ENCODE measurements around the gene AGMAT.

Gene AGMAT

GRCh38 chr1:15577691-15578090 lies 7.2 kb downstream of the AGMAT start:
- no peak overlapping the region for H3K27ac ChIP-seq (ENCODE audit: low read depth, low read length, poor library complexity, severe bottlenecking)
- H3K4me3 ChIP-seq (ENCODE audit: low read depth, low read length, poor library complexity, severe bottlenecking), result no peak overlapping the region
- no peaks in the 10 kb centered on the region for H3F3A ChIP-seq (ENCODE audit: insufficient read depth, low read length)
- H3K4me2 ChIP-seq (ENCODE audit: low read length), result no peak overlapping the region
- peaks cover 19% of the 10 kb centered on the region for H3K4me1 ChIP-seq (ENCODE audit: insufficient read depth, low read length, severe bottlenecking)
- H3K9me3 ChIP-seq (ENCODE audit: low read length), result no peaks in the 10 kb centered on the region
- H3K9me2 ChIP-seq (ENCODE audit: low read depth, low read length), result no peaks in the 10 kb centered on the region
- H3K79me2 ChIP-seq (ENCODE audit: insufficient read depth, low read length), result no peaks in the 10 kb centered on the region
- TF ChIP-seq EZH2 (IDR thresholded peaks at IDR 0.05; ENCODE audit: borderline replicate concordance, low read length) (no peak), CTCF (IDR thresholded peaks at IDR 0.05; ENCODE audit: low read length) (no peak)
- H3K9ac ChIP-seq (ENCODE audit: low read length), result no peak overlapping the region
- H2AFZ ChIP-seq (ENCODE audit: low read length), result no peak overlapping the region
- no peaks in the 10 kb centered on the region for H3K36me3 ChIP-seq (ENCODE audit: insufficient read depth, low read length)
- no peaks in the 10 kb centered on the region for H4K20me1 ChIP-seq (ENCODE audit: insufficient read depth, low read length)
- H3K27me3 ChIP-seq (ENCODE audit: insufficient read depth, low read length), result no peaks in the 10 kb centered on the region

- Histone ChIP-seq H3K9ac (ENCODE audit: low read length) (no peak overlapping the region), H4K20me1 (ENCODE audit: insufficient read depth, low read length) (no peaks in the 10 kb centered on the region), H3K9me3 (ENCODE audit: low read length) (no peaks in the 10 kb centered on the region), H3K9me2 (ENCODE audit: low read depth, low read length) (no peaks in the 10 kb centered on the region), H3K27ac (ENCODE audit: low read depth, low read length, poor library complexity, severe bottlenecking) (no peak overlapping the region), H2AFZ (ENCODE audit: low read length) (no peak overlapping the region), H3K36me3 (ENCODE audit: insufficient read depth, low read length) (peaks cover 4% of the 10 kb centered on the region; the same call in 1 of the 2 replicates), H3K79me2 (ENCODE audit: insufficient read depth, low read length) (no peaks in the 10 kb centered on the region), H3F3A (ENCODE audit: insufficient read depth, low read length) (peaks cover 9% of the 10 kb centered on the region; the same call in 1 of the 2 replicates), H3K4me1 (ENCODE audit: insufficient read depth, low read length, severe bottlenecking) (peaks cover 37% of the 10 kb centered on the region), H3K27me3 (ENCODE audit: insufficient read depth, low read length) (no peaks in the 10 kb centered on the region), H3K4me2 (ENCODE audit: low read length) (no peak overlapping the region), H3K4me3 (ENCODE audit: low read depth, low read length, poor library complexity, severe bottlenecking) (no peak overlapping the region)
- TF ChIP-seq CTCF (IDR thresholded peaks at IDR 0.05; ENCODE audit: low read length) (no peak), EZH2 (IDR thresholded peaks at IDR 0.05; ENCODE audit: borderline replicate concordance, low read length) (no peak)
Observed at GRCh38 chr1:15575549-15576150, 9.2 kb downstream of the AGMAT start.

GRCh38 chr1:15574741-15575140 lies 10.1 kb downstream of the AGMAT start:
- Histone ChIP-seq H3K27ac (ENCODE audit: low read depth, low read length, poor library complexity, severe bottlenecking) (no peak overlapping the region), H3F3A (ENCODE audit: insufficient read depth, low read length) (peaks cover 9% of the 10 kb centered on the region; the same call in 1 of the 2 replicates), H3K9me2 (ENCODE audit: low read depth, low read length) (no peaks in the 10 kb centered on the region), H3K4me1 (ENCODE audit: insufficient read depth, low read length, severe bottlenecking) (peaks cover 35% of the 10 kb centered on the region), H3K79me2 (ENCODE audit: insufficient read depth, low read length) (no peaks in the 10 kb centered on the region), H3K36me3 (ENCODE audit: insufficient read depth, low read length) (peaks cover 8% of the 10 kb centered on the region; the same call in 1 of the 2 replicates), H2AFZ (ENCODE audit: low read length) (no peak overlapping the region), H3K9me3 (ENCODE audit: low read length) (no peaks in the 10 kb centered on the region), H3K4me2 (ENCODE audit: low read length) (no peak overlapping the region), H3K9ac (ENCODE audit: low read length) (no peak overlapping the region), H3K27me3 (ENCODE audit: insufficient read depth, low read length) (no peaks in the 10 kb centered on the region), H4K20me1 (ENCODE audit: insufficient read depth, low read length) (no peaks in the 10 kb centered on the region), H3K4me3 (ENCODE audit: low read depth, low read length, poor library complexity, severe bottlenecking) (no peak overlapping the region)
- TF ChIP-seq EZH2 (IDR thresholded peaks at IDR 0.05; ENCODE audit: borderline replicate concordance, low read length), result no peak
- TF ChIP-seq CTCF (IDR thresholded peaks at IDR 0.05; ENCODE audit: low read length), result no peak
